ENCODE measurements around the gene SECISBP2L. TPM values are rescaled to one million over a fixed set of nuclear protein-coding genes. Genes with fewer than 3 reads are reported as not detected.

SECISBP2L gene
- total RNA-seq, 4 donors from 2014 or later: 23.7 to 27.5 (median 24.5) TPM

DNA sequence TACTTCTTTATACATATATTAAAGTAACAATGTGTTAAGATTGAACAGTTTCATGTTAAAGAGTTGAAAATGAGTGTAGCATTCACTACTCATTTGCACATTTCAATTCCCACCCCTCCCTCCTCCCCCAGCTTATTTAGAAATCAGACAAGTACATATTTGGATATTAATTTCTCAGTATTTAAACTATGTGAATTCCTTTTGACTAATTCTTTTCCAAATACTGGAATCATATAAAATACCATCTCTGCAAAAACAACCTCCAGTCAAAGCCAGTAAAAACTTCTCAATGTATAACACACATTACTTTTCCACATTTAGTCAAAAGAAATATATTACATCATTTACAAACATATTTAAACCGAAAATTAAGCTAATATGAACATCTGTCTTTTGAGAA is 57.1 kb downstream of the SECISBP2L start:
- DNase-seq (no peak), ATAC-seq (no peak)
- no peaks in the 10 kb centered on the region for H3K4me1 ChIP-seq
- H3K9me3 ChIP-seq: no peaks in the 10 kb centered on the region
- in situ Hi-C loops (cut with MboI; ENCODE audit: low sequenced_read_pairs in 4 of 4) (no loop called here), intact Hi-C loops (cut with DNase I; ENCODE audit: low total_unique reads) (loop anchor here (5.0 kb wide), 1 partner anchor 1813 kb away; no protein-coding TSS in a partner anchor)
- no peaks in the 10 kb centered on the region for H3K27me3 ChIP-seq
- peaks cover 4 to 25% of the 10 kb centered on the region in 2 donors for H3K36me3 ChIP-seq
- no peak overlapping the region for H3K27ac ChIP-seq
- TF ChIP-seq CTCF (IDR thresholded peaks at IDR 0.05 in 4 of 5, conservative IDR thresholded peaks at IDR 0.05 in 1 of 5) (no peak), POLR2A (IDR thresholded peaks at IDR 0.05) (no peak)
- H3K4me3 ChIP-seq: no peak overlapping the region

DNA sequence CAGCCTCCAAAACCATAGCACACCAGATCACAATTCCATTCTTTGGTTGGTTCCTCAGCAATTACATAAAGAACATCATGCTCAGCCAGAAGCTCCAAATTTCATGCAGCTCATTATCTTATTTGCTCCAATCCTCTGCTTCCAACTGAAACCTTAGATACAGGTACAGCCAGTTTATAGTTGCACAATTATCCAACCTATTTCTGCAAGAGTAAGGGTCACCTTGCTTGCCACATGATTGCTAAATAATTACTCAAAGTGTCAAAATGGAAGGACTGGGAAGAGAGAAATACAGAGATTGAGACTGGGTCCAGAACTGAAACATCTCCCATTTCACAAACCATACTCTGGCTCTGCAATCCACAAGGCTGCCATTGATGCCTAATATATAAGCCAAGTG is 59.1 kb downstream of the SECISBP2L start:
- no peak overlapping the region for H3K27ac ChIP-seq
- intact Hi-C loops (cut with DNase I; ENCODE audit: low total_unique reads): loop anchor here (5.0 kb wide), 1 partner anchor 1815 kb away; no protein-coding TSS in a partner anchor
- no peak for TF ChIP-seq POLR2A (IDR thresholded peaks at IDR 0.05)
- no peak for TF ChIP-seq CTCF (IDR thresholded peaks at IDR 0.05 in 4 of 5, conservative IDR thresholded peaks at IDR 0.05 in 1 of 5)

GRCh38 chr15:48986240-48986639 is 60.0 kb downstream of the SECISBP2L start:
- no peaks in the 10 kb centered on the region for H3K27me3 ChIP-seq
- intact Hi-C loops (cut with DNase I; ENCODE audit: low total_unique reads): loop anchor here (5.0 kb wide), 1 partner anchor 1816 kb away; no protein-coding TSS in a partner anchor

More for the DNA sequence above, 59.1 kb downstream of the SECISBP2L start:
- in situ Hi-C loops (cut with MboI; ENCODE audit: low sequenced_read_pairs in 4 of 4): no loop called here
- ATAC-seq (peak in 1 of 2 donors; percentile 49), DNase-seq (no peak)
- H3K4me3 ChIP-seq: no peak overlapping the region
- no peaks in the 10 kb centered on the region for H3K9me3 ChIP-seq
- H3K4me1 ChIP-seq: no peaks in the 10 kb centered on the region
- H3K27me3 ChIP-seq: no peaks in the 10 kb centered on the region
- H3K36me3 ChIP-seq: peaks cover 4 to 18% of the 10 kb centered on the region in 2 donors

GRCh38 chr15:48985516-48985915 is 60.7 kb downstream of the SECISBP2L start:
- DNase-seq (no peak), ATAC-seq (no peak)
- Histone ChIP-seq H3K27me3 (no peaks in the 10 kb centered on the region), H3K4me3 (no peak overlapping the region), H3K9me3 (no peaks in the 10 kb centered on the region), H3K27ac (no peak overlapping the region), H3K4me1 (no peaks in the 10 kb centered on the region), H3K36me3 (peaks cover 0 to 3% of the 10 kb centered on the region in 2 donors)
- in situ Hi-C loops (cut with MboI; ENCODE audit: low sequenced_read_pairs in 4 of 4) (no loop called here), intact Hi-C loops (cut with DNase I; ENCODE audit: low total_unique reads) (loop anchor here (5.0 kb wide), 1 partner anchor 1817 kb away; no protein-coding TSS in a partner anchor)
- no peak for TF ChIP-seq CTCF (IDR thresholded peaks at IDR 0.05 in 4 of 5, conservative IDR thresholded peaks at IDR 0.05 in 1 of 5)
- TF ChIP-seq POLR2A (IDR thresholded peaks at IDR 0.05): no peak

More at GRCh38 chr15:48986240-48986639, 60.0 kb downstream of the SECISBP2L start:
- peaks cover 0 to 10% of the 10 kb centered on the region in 2 donors for H3K36me3 ChIP-seq
- in situ Hi-C loops (cut with MboI; ENCODE audit: low sequenced_read_pairs in 4 of 4): no loop called here
- ATAC-seq (no peak), DNase-seq (no peak)
- H3K27ac ChIP-seq: no peak overlapping the region
- TF ChIP-seq POLR2A (IDR thresholded peaks at IDR 0.05): no peak
- TF ChIP-seq CTCF (IDR thresholded peaks at IDR 0.05 in 4 of 5, conservative IDR thresholded peaks at IDR 0.05 in 1 of 5): no peak
- no peaks in the 10 kb centered on the region for H3K9me3 ChIP-seq
- no peak overlapping the region for H3K4me3 ChIP-seq
- H3K4me1 ChIP-seq: no peaks in the 10 kb centered on the region

All from gastrocnemius medialis (tissue), 4 donors.